ENCODE data around the gene TAF1C.

TAF1C gene

DNA sequence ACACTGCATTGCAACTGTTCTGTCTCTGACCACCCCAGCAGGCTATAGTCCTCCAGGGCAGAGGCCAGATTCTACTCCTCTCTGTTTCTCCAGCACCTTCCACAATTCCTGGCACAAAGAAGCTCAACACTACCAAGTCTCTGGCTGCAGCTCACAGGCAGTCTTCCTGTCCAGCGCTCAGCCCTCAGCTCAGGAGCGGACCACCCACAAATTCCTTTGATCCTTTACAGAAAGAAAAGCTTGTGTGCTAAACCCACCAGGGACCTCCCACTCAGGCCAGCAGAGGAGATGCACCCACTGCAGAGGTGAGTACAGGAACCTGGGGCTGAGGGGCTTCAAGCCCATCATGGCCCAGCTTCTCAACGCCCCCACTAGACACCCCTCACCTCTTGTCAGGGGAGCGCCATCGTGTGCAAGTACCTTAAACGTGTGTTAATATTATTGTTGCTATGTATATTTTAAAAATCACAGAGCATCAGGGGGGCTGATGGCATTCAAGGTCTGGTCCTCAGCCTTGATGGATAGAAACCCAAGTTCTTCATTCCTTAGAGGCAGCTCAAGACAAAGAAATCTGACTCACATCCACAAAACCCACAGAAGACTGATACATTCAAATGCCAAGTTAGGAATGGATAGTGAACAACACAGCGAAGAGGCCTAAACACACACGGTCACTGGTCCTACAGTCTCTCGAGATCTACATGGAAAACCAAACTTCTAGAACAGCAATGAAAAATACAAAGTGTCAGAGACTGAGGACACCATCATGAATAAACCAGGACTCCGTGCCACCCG lies 50.3 kb downstream of the TAF1C start:
- no peak overlapping the region for H3K27ac ChIP-seq
- TF ChIP-seq ZFX (IDR thresholded peaks at IDR 0.05) = no peak
- TF ChIP-seq, protein P1, sequence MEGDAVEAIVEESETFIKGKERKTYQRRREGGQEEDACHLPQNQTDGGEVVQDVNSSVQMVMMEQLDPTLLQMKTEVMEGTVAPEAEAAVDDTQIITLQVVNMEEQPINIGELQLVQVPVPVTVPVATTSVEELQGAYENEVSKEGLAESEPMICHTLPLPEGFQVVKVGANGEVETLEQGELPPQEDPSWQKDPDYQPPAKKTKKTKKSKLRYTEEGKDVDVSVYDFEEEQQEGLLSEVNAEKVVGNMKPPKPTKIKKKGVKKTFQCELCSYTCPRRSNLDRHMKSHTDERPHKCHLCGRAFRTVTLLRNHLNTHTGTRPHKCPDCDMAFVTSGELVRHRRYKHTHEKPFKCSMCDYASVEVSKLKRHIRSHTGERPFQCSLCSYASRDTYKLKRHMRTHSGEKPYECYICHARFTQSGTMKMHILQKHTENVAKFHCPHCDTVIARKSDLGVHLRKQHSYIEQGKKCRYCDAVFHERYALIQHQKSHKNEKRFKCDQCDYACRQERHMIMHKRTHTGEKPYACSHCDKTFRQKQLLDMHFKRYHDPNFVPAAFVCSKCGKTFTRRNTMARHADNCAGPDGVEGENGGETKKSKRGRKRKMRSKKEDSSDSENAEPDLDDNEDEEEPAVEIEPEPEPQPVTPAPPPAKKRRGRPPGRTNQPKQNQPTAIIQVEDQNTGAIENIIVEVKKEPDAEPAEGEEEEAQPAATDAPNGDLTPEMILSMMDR (conservative IDR thresholded peaks at IDR 0.05) = no peak

DNA sequence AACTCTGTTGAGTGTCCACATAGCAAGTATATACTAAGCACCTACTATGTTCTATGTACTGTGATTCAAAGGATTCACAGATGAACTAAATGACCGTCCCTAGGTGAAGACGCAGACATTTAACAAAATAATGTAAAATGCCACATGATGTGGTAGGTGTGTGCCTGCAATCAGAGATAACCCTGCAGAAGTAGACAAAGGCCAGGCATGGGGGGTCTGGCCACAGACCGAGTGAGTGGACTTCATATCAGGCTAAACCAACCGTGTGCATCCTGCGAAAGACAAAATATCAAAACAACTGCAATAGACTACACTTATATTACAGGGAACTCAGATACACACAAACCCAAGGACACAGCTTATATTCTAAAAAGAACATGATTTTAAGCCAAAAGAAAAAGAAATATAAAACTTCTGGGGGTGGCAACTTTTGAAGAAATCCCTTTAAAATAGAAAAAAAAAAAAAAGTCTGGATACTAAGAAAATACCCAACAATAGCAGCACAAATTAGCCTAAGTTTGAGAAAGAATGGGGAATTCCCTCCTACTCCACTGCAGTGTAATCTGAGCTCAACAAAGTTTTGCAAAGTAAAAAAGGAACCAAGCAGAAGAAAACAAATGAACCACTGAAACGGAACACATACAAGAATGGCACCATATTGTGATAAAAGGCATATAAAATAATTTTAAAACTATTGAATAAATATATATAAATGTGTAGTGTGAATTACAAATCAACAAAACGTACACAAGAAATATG lies 54.2 kb downstream of the TAF1C start:
- TF ChIP-seq, protein P1 (conservative IDR thresholded peaks at IDR 0.05) = no peak
- no peak for TF ChIP-seq ZFX (IDR thresholded peaks at IDR 0.05)
- H3K27ac ChIP-seq = no peak overlapping the region

DNA sequence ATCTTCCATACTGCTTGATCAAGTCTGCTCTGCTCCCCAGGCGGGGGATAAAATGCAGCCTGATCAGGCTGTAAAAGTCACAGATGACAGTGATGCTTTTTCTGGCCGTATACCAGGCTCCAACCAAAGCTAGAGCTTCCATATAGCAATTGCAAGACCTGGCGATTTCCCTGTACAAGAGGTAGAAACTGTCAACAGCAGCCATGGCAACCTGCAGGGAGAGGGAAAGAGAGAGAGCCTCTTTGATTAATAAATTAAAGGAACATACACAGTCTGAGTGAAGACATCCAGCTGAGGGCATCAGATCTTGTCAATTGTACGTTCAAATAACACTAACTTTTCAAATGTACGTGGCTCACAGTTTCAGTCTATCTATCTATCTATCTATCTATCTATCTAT lies 55.7 kb downstream of the TAF1C start:
- no peak for TF ChIP-seq ZFX (IDR thresholded peaks at IDR 0.05)
- TF ChIP-seq, protein P1 (conservative IDR thresholded peaks at IDR 0.05) = no peak
- H3K27ac ChIP-seq = no peak overlapping the region
